IMR-90 (cell line): Measurements from ENCODE around the gene TPST1.

Experiments
- CEBPB ChIP-seq: IDR thresholded peaks from 2 replicates; pipeline ENCODE4 v1.6.1; 2012; ENCODE audit warnings: low read depth, low read length, improper control_type of control experiment
- CHD1 ChIP-seq: IDR thresholded peaks from 2 replicates; pipeline ENCODE4 v1.6.1; 2012; ENCODE audit warnings: low read depth, low read length, improper control_type of control experiment
- CTCF ChIP-seq: conservative IDR thresholded peaks from 2 replicates; pipeline ENCODE4 v1.5.1; 2012; ENCODE audit warnings: mild to moderate bottlenecking, low read depth, low read length, improper control_type of control experiment
- FOS ChIP-seq: fragments of 150-350 bp; IDR thresholded peaks from 2 replicates; pipeline ENCODE4 v1.6.1; 2016; ENCODE audit warnings: low read depth, low read length
- MAFK ChIP-seq: IDR thresholded peaks from 2 replicates; pipeline ENCODE4 v1.6.1; 2012; ENCODE audit warnings: low read depth, low read length, improper control_type of control experiment
- MXI1 ChIP-seq: IDR thresholded peaks from 2 replicates; pipeline ENCODE4 v1.6.1; 2012; ENCODE audit warnings: low read depth, mild to moderate bottlenecking, low read length, moderate library complexity, borderline replicate concordance
- NFE2L2 ChIP-seq: fragments of 150-350 bp; IDR thresholded peaks from 2 replicates; pipeline ENCODE4 v1.6.1; 2016; ENCODE audit warnings: low read depth, mild to moderate bottlenecking, low read length
- POLR2A ChIP-seq: IDR thresholded peaks from 2 replicates; pipeline ENCODE4 v1.6.1; 2012; ENCODE audit warnings: mild to moderate bottlenecking, low read depth, low read length
- RAD21 ChIP-seq: IDR thresholded peaks from 2 replicates; pipeline ENCODE4 v1.6.1; 2012; ENCODE audit warnings: low read length, improper control_type of control experiment
- RFX5 ChIP-seq: IDR thresholded peaks from 2 replicates; pipeline ENCODE4 v1.8.0; 2012; ENCODE audit warnings: low read depth, mild to moderate bottlenecking, low read length, moderate library complexity

- TF ChIP-seq CTCF (no peak), POLR2A (no peak), RFX5 (no peak), MXI1 (no peak), MAFK (peak; percentile 83), FOS (no peak), CHD1 (no peak), RAD21 (no peak), NFE2L2 (no peak), CEBPB (no peak)
Measured at GRCh38 chr7:66186991-66187390, 18.1 kb upstream of the TPST1 start.
